NCI-H82 treated with DMSO at 0.1 percent for 48 hours (cell line): ENCODE data around the gene INPP5J.
"Not testable (repeated sequence)": the region's sequence is repeated elsewhere in the genome, so short reads cannot be mapped to it uniquely, and the experiment has no call there.

Experiments
- DNase-seq: peaks from one replicate; lab custom pipeline; 2025; ENCODE audit not compliant: unreplicated experiment; lab: John Stamatoyannopoulos, UW

The INPP5J gene

GRCh38 chr22:31099841-31100761 is 22.7 kb upstream of the INPP5J start:
- DNase-seq, result no peak

GRCh38 chr22:31100762-31101525 is 21.8 kb upstream of the INPP5J start:
- no peak for DNase-seq

GRCh38 chr22:31102441-31103081 is 20.2 kb upstream of the INPP5J start:
- no peak for DNase-seq

- DNase-seq, result no peak
Observed at GRCh38 chr22:31103111-31103510, 19.7 kb upstream of the INPP5J start.

- no peak for DNase-seq
Observed at GRCh38 chr22:31103899-31104694, 18.7 kb upstream of the INPP5J start.

- no peak for DNase-seq
Observed at GRCh38 chr22:31104869-31105268, 17.9 kb upstream of the INPP5J start.

GRCh38 chr22:31105282-31105929 is 17.4 kb upstream of the INPP5J start:
- no peak for DNase-seq

GRCh38 chr22:31106001-31106571 is 16.7 kb upstream of the INPP5J start:
- DNase-seq, result no peak

- no peak for DNase-seq
Observed at GRCh38 chr22:31106731-31107177, 16.0 kb upstream of the INPP5J start.

GRCh38 chr22:31107178-31107893 is 15.4 kb upstream of the INPP5J start, which contains the start of gene SELENOM:
Gene SELENOM (minus strand): TSS chr22:31107568. CDS start chr22:31107505, 63 bp downstream.
- peak; percentile 72 for DNase-seq

GRCh38 chr22:31107894-31108218 is 14.9 kb upstream of the INPP5J start:
- DNase-seq, result no peak

- not testable (repeated sequence) for DNase-seq
Observed at GRCh38 chr22:31112547-31113091, 10.1 kb upstream of the INPP5J start.

GRCh38 chr22:31118046-31118820 is 4.5 kb upstream of the INPP5J start:
- no peak for DNase-seq

GRCh38 chr22:31119026-31119717 is 3.6 kb upstream of the INPP5J start:
- DNase-seq, result no peak

- no peak for DNase-seq
Observed at GRCh38 chr22:31120230-31120629, 2.5 kb upstream of the INPP5J start.

GRCh38 chr22:31120642-31121041 is 2.1 kb upstream of the INPP5J start:
- no peak for DNase-seq

GRCh38 chr22:31121403-31121802 is 1.4 kb upstream of the INPP5J start:
- DNase-seq, result no peak

- DNase-seq, result no peak
Observed at GRCh38 chr22:31122196-31122531, 602 bp upstream of the INPP5J start.
